Raji (cell line): ENCODE data around the gene TULP4.

Source experiments
- POLR2A ChIP-seq: IDR thresholded peaks from 2 replicates; pipeline ENCODE4 v1.6.1; 2011; ENCODE audit warnings: low read depth, low read length, control low read depth; ENCODE audit not compliant: insufficient read depth

Gene TULP4

GRCh38 chr6:158560836-158561320 lies 248.6 kb downstream of the TULP4 start:
- no peak for TF ChIP-seq POLR2A
